GM21723 (cell line): ENCODE measurements around the gene GAREM1.

Experiments
- ATAC-seq: cut with Tn5 transposase; IDR thresholded peaks from one replicate; pipeline ENCODE4 v1.9.1; 2021; ENCODE audit warnings: mild to moderate bottlenecking, moderate library complexity; ENCODE audit not compliant: unreplicated experiment

The GAREM1 gene

DNA sequence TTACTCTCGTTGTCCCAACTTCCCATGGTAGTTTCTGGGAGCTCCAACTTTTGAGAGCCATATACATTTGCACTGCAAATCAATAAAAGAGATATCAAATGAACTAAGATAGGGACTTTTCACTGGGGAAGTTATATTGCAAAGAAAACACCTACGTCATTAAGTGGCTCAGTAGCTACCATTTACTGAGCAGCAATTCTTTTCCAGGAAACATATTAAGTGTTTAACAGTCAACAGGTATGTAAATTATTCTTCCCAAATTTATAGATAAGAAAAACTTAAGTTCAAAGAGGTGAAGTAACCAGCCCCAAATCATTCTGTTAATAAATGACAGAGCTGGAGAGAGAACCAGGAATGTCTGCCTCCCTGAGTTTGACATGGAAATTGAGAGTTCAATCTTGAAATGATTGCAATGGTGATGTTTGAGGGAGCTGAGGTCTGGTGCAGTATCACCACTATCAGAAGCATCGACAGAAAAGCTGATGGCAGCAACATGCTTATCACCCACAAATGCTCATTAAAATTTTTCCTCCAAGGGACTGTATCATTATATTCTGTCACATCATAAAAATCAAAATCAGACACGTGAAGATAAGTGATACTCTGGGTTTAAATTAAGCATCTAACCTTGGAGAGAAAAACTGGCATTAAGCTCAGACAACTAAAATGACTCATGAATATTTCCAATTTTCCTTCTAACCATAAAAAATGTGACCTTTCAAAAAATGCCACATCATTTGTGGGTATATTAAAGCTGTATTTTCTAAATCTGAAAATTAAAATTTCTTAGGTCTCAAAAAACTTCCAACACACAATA is 43.4 kb downstream of the GAREM1 start:
- no peak for ATAC-seq

DNA sequence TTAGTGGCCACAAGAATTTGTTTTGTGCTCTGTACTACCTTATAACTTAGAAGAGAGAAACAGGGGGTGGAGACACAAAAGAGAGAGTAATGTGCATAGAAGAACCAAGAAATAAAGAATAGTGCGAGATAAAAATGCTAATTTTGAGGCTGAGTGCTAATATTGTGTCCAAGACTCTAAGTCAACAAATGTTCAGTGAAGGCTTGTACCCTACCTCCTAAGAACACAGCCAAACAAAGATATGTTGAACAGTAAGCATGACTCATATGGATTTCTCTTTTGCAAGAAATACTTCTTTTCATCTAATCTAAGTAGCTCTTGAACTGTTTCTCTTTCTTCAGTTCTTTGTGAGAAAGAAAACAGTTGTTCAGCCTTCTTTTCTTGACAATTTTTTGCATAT is 45.2 kb downstream of the GAREM1 start:
- ATAC-seq = no peak

DNA sequence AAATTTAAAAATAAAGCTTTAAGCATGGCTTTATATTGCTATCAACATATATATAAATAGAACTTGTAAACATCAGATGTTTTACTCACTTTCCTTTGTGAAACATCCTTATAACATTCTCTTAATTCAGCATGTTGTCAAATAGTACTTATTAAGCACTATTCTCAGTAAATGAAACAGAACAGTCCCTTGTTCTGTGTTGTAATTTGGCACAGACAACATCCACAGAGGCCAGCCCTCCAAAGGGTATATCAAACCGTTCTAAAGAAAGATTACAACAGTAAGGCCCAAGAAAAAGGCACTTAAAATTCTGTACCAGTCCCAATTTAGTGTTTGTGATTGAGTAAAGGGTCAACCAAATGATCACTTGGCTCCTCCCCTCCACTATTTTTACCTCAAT is 46.0 kb downstream of the GAREM1 start:
- ATAC-seq = no peak

DNA sequence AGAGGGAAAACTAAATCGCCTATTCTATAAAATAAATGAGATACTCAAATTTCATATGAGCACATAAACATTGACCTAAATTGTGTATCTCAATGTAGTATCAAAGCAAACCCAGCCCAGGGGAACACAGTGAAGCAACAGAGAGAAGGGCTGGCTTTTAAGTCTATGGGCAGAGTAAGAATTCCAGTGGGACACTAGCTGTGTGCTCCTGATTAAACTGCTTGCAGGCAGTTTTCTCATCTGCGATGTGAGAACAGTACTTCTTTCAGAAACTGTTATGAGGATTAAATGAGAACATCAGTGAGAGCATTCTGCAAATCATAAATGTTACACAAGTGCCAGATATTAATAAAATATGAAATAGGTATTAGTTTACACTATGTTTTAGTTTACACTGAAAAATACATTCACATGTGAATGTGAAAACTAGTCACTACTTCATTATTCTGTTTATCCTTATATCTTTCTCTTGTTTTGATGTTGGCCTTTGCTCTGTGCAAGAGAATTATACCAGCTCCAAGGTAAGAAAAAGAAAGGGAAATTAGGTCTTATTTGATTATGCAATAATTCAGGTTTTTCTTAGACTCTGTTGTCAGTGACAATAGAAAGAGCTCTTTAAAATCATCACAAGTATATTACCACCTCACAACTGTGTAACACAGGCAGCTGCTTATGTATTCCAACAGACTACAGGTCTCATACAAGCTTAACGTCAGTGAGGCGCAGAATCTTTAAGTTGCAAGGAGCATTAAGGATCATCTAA is 47.5 kb downstream of the GAREM1 start:
- no peak for ATAC-seq

DNA sequence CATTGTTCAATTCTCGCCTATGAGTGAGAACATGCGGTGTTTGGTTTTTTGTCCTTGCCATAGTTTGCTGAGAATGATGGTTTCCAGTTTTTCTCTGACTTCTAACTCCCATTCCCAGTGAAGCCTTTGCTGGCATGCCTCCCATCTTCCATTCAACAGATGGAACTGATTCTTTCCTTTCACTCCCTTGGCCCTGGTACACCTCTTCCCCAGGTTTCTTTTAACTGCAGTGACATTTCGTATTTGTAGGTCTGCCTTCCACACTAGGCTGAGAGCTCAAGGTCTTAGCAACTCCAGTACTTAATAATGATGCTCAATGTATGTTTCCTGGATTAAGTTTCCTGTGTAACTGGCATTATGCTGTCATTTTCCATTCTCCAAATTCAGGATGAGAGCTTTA is 48.5 kb downstream of the GAREM1 start:
- no peak for ATAC-seq

DNA sequence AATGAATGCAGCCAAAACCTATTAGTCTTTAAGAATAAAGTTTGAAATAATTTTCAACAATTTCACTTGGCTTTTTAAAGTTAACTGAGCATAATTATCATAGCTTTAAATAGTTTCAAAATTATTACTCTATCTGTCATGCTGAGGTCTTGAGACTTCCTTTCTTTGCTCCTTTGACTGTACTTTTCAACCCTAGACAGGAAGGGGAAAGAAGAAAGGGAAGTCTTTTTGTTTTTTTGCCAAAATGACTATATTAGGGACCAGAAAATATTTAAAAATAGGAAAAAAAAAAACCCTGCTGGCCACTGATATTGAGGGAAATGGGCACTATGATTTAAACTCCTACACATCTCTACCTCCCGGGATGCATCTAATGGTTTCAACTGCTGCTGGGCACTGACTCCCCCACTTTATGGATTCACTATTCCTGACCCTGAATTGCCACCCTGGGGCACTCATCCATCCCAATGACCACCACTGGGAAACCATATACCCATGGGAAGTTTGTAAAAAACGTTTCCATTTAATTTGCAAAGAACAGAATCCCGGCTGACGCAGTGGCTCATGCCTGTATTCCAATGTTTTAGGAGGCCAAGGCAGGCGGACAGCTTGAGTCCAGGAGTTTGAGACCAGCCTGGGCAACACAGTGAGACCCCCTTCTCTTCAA is 50.5 kb downstream of the GAREM1 start:
- ATAC-seq = no peak

DNA sequence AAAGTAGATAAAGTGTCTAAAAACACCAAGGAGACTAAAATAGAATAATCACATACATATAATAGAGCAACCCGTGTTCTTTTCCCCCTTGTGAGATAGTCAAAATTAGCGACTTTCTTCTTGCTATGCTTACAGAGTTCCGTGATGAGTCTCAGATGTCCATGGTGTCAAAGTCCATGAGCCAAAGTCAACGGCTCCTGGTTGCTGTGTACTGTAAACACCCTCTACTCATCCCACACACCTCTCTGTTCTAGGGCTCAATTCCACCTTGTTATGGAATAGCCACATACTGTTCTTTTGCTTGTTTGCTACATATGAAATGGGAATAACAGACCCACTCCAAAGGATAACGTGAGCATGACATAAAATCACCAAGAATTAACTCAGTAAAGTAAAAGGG is 52.5 kb downstream of the GAREM1 start:
- ATAC-seq = no peak

DNA sequence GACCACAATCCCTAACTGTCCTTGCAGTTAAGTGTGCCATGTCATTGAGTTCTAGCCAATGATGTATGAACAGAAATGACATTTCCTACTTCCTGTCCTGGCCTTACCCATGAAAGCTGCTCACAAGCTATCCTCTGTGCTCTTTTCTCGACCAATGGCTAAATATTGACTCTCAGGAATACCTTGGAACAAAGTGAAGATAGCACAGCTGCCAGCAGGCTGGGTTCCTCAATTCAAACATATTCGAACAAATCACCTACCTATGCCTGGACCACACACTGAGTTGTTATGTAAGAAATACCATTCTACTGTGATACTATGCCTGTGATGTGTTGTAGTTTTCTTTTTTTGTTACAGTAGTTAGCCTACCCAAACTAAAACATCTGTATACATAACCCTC is 65.1 kb downstream of the GAREM1 start:
- no peak for ATAC-seq

DNA sequence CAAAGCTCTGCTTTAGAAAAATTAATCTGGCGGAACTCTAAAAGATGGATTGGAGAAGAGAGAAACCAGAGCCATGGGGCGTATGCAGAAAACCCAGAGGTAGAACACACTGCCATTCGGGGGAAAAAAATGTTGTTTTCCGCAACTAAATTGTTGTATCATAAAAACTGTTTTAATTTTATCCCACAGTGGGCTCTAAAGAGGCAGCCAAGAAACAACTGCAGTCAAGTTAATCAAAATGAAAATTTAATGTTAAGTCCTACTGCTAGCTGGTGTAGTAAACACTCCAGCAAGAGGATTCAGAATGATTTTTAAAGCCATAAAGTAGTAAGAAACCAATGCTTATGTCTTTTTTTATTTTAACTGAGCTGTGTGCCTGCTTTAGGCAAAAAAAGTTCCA is 69.1 kb downstream of the GAREM1 start:
- no peak for ATAC-seq

DNA sequence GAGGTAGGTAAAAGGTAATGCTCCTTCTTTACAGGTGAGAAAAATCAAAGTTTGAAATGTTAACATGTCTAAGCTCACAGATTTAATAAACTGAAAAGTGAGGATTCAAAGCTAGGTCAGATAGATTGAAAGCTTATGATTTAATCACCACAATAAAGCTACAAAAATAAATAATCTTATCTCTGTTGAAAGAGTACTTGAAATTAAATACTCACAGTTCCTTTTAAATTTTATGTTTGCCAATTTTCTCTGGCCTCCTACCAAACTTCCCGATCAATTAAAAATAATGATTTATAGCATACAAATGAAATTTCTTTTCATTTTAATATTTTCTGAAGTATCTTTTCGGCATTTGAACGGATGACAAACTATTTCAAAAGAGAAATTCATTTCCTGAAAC is 77.3 kb downstream of the GAREM1 start:
- ATAC-seq = no peak

DNA sequence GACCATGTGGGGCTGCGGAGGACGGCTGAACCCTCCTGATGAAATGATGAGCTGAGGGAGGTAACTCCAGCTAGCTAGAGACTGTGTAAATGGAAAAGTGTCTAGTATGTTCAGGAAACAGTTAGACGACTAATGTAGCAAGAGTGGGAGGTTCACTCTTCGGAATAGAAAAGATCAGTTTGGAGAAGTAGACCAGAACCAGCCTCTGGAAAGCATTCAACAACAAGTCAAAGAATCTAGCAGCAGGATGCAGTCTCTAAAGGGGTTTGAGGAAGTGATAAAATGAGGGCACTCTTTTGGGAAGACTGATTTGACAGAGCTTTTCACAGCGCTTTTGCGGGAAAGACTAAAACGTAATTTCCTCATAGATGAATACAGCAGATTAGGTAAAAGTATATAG is 79.6 kb downstream of the GAREM1 start:
- ATAC-seq = no peak

DNA sequence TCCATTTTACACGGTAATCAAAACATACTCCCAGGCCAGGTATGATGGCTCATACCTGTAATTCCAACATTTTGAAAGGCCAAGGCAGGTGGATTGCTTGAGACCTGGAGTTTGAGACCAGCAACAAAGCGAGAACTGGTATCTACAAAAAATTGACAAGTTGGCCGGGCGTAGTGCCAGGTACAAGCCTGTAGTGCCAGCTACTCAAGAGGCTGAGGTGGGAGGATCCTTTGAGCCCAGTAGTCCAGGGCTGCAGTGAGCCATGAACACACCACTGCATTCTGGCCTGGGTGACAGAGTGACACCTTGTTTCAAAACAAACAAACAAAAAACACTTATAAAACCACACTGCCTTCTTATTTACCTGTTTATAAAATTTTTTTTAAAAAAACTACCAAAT is 80.8 kb downstream of the GAREM1 start:
- no peak for ATAC-seq

DNA sequence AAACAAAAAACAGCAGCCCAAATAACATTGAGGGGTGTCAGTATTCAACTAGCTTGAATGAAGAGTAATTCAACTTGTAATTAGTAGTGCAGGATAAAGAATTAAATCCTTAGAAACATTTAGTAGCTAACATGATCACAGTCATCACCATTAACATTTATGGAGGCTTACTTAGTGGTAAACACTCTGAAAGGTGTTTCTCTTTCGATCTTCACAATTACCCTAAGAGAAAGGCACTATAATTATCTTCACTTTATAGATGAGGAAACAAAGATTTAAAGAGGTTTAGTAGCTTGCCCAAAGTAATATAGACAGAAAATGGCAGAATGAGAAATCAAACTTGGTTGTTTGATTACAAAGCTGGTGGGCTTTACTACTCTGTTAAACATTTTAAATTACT is 81.5 kb downstream of the GAREM1 start:
- ATAC-seq = no peak

DNA sequence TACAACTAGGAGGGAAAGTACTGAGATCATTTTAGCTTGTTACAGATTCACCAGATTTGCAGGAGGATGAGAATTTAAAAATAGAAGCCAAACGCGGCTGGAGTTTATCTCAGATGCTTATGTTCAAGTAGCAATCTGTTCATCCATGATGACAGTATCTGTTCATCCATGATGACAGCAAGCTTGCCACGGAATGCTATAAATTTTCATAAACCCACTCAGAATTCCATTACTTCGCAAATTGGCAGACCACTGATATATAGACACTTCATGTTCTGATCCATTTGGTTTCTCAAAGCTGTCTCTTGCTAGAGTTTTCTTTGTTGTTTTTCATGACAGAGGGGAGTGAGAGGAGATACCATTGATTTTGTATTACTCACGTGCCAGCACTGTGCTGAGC is 84.2 kb downstream of the GAREM1 start:
- no peak for ATAC-seq

DNA sequence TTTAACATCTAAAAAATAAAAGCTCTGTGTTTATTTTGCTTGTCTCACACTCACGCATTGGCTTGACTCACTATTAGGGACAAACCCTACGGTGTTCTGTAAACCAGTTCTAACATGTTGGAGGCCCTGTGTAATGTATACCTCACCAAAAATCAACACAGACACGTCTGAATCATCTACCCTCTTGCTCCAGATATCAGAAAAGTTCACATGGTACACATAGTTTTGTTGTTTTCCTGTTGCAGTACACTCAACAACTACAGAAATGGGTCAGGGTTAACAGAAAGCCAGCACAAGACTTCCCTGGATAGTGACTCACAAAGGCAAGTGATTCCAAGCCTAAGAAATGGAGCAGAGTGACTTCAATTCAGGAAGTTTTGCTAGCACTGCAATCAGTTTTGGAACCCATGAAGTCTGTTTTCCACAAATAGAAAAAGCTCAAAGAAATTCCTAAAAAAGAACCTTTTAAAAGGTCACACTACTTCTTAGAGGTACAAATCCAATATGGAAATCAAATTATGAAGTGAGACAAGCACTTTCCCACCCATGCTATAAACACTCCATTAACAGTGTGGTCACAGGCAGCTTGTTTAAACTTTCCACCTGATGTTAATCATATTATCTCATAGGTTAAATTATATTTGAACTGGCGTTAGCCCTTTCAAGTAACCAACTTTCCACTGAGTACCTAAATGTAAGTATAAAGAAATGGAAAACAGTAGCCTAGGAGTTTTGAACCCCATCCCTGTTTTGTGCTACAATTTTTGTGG is 87.4 kb downstream of the GAREM1 start:
- no peak for ATAC-seq

DNA sequence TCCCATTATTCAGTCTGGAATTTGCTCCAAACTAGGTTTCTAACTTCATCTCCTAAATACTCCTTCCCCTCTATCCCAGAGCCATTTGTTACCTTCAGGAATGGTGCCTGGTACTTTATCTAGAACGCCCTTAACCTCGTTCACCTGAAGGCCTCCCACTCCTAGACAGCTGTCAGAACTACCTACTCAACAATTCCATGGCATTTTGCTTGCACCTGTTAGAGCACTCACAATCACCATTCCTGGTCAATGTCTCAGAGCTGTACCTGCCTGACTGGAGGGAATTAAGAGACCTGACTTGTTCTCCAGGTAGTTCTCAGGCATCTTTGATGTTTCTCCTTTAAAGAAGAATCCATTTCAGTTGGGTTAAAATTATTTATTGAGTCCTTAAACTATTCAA is 88.9 kb downstream of the GAREM1 start:
- no peak for ATAC-seq

DNA sequence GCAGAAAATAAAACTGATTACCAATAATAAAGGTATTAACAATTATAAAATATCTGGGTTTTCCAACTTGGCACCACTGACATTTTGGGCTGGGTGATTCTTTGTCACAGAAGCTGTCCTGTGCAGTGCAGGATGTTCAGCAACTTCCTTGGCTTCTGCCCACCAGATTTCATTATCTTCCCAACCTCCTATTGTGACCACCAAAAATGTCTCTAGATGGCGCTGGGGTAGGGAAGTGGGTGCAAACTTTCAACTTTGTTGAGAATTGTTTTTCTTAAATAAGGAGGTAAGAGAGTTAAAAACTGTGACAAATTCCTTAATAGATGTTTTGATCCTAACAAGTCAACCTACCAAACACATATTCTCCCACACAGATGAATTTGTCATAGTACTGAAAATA is 90.1 kb downstream of the GAREM1 start:
- no peak for ATAC-seq

DNA sequence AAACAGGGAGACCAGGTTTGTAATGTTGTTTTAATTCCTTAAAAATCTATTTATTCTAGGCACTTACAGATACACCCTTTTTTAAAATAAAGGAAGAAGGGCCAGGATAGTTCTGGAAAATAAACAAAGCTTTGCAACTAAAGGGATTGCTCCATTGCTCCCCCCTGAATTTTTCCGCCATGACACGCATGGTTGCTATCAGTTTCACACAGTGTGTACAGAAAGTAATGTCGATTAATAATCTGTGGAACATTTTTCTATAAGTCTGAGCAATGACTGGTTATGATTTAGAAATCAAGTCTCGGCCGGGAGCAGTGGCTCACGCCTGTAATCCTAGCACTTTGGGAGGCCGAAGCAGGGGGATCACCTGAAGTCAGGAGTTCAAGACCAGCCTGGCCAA is 90.8 kb downstream of the GAREM1 start:
- ATAC-seq = no peak

DNA sequence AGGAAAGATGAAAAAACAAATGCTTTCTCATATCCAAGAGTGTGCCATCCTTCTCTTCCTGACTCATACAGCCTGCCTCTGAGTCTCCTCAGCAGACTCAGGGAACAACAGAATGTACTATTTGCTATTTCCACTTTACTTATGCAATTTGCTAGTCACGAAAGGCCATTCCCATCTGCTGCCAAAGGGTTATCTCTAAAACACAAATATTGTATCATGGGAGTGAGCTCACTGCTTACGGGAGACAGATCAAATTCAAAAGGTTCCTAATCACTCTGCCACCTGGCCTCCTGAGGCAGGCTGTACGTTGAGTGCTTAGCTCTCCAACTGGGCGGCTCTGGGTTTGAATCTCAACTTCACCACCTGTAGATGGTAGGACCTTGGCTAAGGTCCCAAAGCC is 92.0 kb downstream of the GAREM1 start:
- no peak for ATAC-seq

DNA sequence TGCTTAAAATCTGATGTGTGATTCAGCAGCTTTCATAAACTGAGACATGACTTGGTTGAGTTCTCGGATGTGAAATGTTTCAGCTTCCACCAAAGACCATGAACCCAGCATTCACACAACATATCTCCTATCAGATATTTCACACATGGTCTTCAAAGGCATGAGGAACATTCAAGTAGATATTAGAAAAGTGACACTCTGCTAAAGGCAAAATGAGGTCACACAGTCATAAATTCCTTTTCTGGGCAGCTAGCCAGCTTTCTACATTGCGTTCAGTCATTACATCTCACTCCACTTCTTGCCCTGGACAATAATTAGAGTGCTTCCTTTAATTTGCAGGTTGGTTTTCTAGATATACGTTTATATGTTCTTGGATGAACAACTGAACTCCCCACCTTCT is 96.7 kb downstream of the GAREM1 start:
- ATAC-seq = no peak

DNA sequence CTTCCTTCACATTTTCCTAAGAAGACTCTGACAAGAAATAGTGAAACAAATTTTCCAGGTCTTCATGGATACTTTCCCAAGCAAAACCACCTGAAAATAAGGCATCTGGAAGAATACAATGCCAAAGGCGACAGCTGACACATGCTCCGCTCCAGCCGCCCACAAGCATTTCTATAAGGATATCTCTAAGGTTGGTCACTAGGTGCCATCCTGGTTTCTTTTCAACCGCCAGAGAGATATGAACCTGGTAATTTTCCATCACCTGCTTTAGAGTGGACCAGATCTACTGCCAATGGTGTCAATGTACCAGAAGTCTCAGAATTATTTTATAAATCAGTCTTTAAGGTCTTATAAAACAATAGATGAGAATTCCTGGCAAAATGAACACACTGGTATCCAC is 97.2 kb downstream of the GAREM1 start:
- no peak for ATAC-seq
